Uterus (tissue), 2 donors: ENCODE measurements around the gene NHLH2.

Source experiments
- POLR2A ChIP-seq, 2 donors: fragments of 450-650 bp; IDR thresholded peaks; one replicate each; pipeline ENCODE4 v1.6.1; 2016; ENCODE audit warnings: antibody characterized with exemption in 2 of 2, mild to moderate bottlenecking in 1 of 2, moderate library complexity in 1 of 2
- TF ChIP-seq, protein P1 (sequence below), 4 experiments: fragments of 200-600 bp in 2 of 4; fragments of 450-650 bp in 2 of 4; sonication (generic) in 2 of 4; IDR thresholded peaks; one replicate each; pipeline ENCODE4 v1.5.1; 2016 to 2019; ENCODE audit warnings: antibody characterized with exemption in 4 of 4, mild to moderate bottlenecking in 2 of 4, moderate library complexity in 1 of 4

DNA sequence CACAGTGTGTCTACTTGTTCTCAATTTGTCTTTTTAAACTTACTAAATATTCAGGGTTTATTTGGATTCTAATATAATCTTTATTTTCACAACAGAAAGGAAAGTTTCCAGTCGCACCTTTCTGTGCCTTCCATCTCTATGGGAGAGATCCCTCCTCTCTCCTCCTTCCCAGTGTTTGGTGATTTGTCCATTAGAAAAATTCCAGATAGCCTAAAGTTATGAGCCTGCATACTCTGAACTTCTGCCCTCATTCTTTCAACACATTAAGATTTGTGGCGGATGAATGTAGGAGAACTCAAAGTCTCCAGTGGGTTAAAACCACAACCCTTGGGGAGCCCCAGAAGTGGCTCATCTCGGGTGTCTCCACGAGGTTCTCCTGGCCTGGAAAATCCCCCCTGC, 3.6 kb downstream of the NHLH2 start:
- TF ChIP-seq, protein P1, sequence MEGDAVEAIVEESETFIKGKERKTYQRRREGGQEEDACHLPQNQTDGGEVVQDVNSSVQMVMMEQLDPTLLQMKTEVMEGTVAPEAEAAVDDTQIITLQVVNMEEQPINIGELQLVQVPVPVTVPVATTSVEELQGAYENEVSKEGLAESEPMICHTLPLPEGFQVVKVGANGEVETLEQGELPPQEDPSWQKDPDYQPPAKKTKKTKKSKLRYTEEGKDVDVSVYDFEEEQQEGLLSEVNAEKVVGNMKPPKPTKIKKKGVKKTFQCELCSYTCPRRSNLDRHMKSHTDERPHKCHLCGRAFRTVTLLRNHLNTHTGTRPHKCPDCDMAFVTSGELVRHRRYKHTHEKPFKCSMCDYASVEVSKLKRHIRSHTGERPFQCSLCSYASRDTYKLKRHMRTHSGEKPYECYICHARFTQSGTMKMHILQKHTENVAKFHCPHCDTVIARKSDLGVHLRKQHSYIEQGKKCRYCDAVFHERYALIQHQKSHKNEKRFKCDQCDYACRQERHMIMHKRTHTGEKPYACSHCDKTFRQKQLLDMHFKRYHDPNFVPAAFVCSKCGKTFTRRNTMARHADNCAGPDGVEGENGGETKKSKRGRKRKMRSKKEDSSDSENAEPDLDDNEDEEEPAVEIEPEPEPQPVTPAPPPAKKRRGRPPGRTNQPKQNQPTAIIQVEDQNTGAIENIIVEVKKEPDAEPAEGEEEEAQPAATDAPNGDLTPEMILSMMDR (IDR thresholded peaks at IDR 0.05), result no peak
- TF ChIP-seq POLR2A (IDR thresholded peaks at IDR 0.05), result no peak
